Measurements from ENCODE around the gene CALCOCO1.

- TF ChIP-seq CTCF (IDR thresholded peaks at IDR 0.05) (no peak), POLR2A (IDR thresholded peaks at IDR 0.05) (no peak)
These were observed 60.2 kb downstream of the CALCOCO1 start for GRCh38 chr12:53667080-53667479.
